COLO668 (cell line): ENCODE data around the gene SPDYE2B.
"Not testable (repeated sequence)": the region's sequence is repeated elsewhere in the genome, so short reads cannot be mapped to it uniquely, and the experiment has no call there.

Experiments used
- DNase-seq: peaks from one replicate; lab custom pipeline; 2025; ENCODE audit not compliant: unreplicated experiment; lab: John Stamatoyannopoulos, UW

The SPDYE2B gene

GRCh38 chr7:102697642-102698512, 47.8 kb downstream of the SPDYE2B start:
- DNase-seq, result not testable (repeated sequence)

- DNase-seq, result not testable (repeated sequence)
Observed at GRCh38 chr7:102698962-102699750, 49.0 kb downstream of the SPDYE2B start.
